Measurements from ENCODE around the gene ARID5B. TPM values are rescaled to one million over a fixed set of nuclear protein-coding genes. Genes with fewer than 3 reads are reported as not detected.

Gene ARID5B
- total and polyA plus RNA-seq, 7 donors, result 8.5 to 166 (median 75.9) TPM

GRCh38 chr10:62047960-62048383, 146.5 kb downstream of the ARID5B start:
- DNase-seq, result peak in 1 of 2 donors; percentile 51
- Histone ChIP-seq H3K36me3 (ENCODE audit: insufficient read depth in 1 of 2, low read depth in 1 of 2) (peaks cover 1 to 17% of the 10 kb centered on the region in 2 donors), H3K27ac (peak overlapping the region; percentile 98), H3K9me3 (no peaks in the 10 kb centered on the region), H3K27me3 (ENCODE audit: insufficient read depth in 3 of 3, low read length in 2 of 3) (no peaks in the 10 kb centered on the region), H3K4me1 (peaks cover 31% of the 10 kb centered on the region), H3K4me3 (peak overlapping the region; percentile 83)
- intact Hi-C loops (cut with DNase I), result loop anchor here (2.0 to 10.0 kb wide), 4 partner anchors 15 to 145 kb away; no protein-coding TSS in a partner anchor
- WGBS, 3 donors, result 31 to 52% (median 35%) methylated on average over 2 of the region's 2 CpGs
- peak; percentile 9 to 26 (median 16) for ATAC-seq
- no peak for TF ChIP-seq CTCF (IDR thresholded peaks at IDR 0.05)

- 23 to 39% (median 25%) methylated on average over 5 of the region's 5 CpGs for WGBS, 3 donors
- intact Hi-C loops (cut with DNase I), result loop anchor here (2.0 to 10.0 kb wide), 4 partner anchors 14 to 146 kb away; no protein-coding TSS in a partner anchor
- Histone ChIP-seq H3K4me1 (peaks cover 31% of the 10 kb centered on the region), H3K4me3 (peak overlapping the region; percentile 83), H3K9me3 (no peaks in the 10 kb centered on the region), H3K27ac (peak overlapping the region; percentile 98), H3K36me3 (ENCODE audit: insufficient read depth in 1 of 2, low read depth in 1 of 2) (peaks cover 5 to 22% of the 10 kb centered on the region in 2 donors), H3K27me3 (ENCODE audit: insufficient read depth in 3 of 3, low read length in 2 of 3) (no peaks in the 10 kb centered on the region)
- DNase-seq, result no peak
- no peak for ATAC-seq
- TF ChIP-seq CTCF (IDR thresholded peaks at IDR 0.05), result no peak
These were observed 147.0 kb downstream of the ARID5B start for GRCh38 chr10:62048470-62048869.

- peaks cover 8 to 28% of the 10 kb centered on the region in 2 donors for H3K36me3 ChIP-seq (ENCODE audit: insufficient read depth in 1 of 2, low read depth in 1 of 2)
- TF ChIP-seq CTCF (IDR thresholded peaks at IDR 0.05), result no peak
- WGBS, 3 donors, result 3 to 8% (median 8%) methylated on average over 21 of the region's 21 CpGs
These were observed 147.6 kb downstream of the ARID5B start for GRCh38 chr10:62048919-62049623.

GRCh38 chr10:62049624-62050345, 148.3 kb downstream of the ARID5B start:
- Histone ChIP-seq H3K9me3 (no peaks in the 10 kb centered on the region), H3K27me3 (ENCODE audit: insufficient read depth in 3 of 3, low read length in 2 of 3) (no peaks in the 10 kb centered on the region), H3K4me1 (peaks cover 42% of the 10 kb centered on the region), H3K36me3 (ENCODE audit: insufficient read depth in 1 of 2, low read depth in 1 of 2) (peaks cover 8 to 35% of the 10 kb centered on the region in 2 donors), H3K27ac (peak overlapping the region; percentile 98), H3K4me3 (peak overlapping the region; percentile 83)
- WGBS, 3 donors, result 9 to 18% (median 10%) methylated on average over 2 of the region's 2 CpGs
- DNase-seq, result no peak
- ATAC-seq, result no peak
- TF ChIP-seq CTCF (IDR thresholded peaks at IDR 0.05), result no peak
- intact Hi-C loops (cut with DNase I), result loop anchor here (2.0 to 10.0 kb wide), 4 partner anchors 13 to 147 kb away; no protein-coding TSS in a partner anchor

More at GRCh38 chr10:62048919-62049623, 147.6 kb downstream of the ARID5B start:
- ATAC-seq, result peak; percentile 78 to 91 (median 87)
- Histone ChIP-seq H3K4me3 (peak overlapping the region; percentile 83), H3K27me3 (ENCODE audit: insufficient read depth in 3 of 3, low read length in 2 of 3) (no peaks in the 10 kb centered on the region), H3K9me3 (no peaks in the 10 kb centered on the region), H3K4me1 (peaks cover 35% of the 10 kb centered on the region), H3K27ac (peak overlapping the region; percentile 98)
- intact Hi-C loops (cut with DNase I), result loop anchor here (2.0 to 10.0 kb wide), 4 partner anchors 14 to 146 kb away; no protein-coding TSS in a partner anchor
- DNase-seq, result peak; percentile 89 to 96

Data from psoas muscle (tissue), 8 donors.